H9 (cell line): ENCODE measurements around the gene CCL13. TPM values are rescaled to one million over a fixed set of nuclear protein-coding genes. Genes with fewer than 3 reads are reported as not detected.

Experiments used
- DNase-seq: peaks from one replicate; pipeline ENCODE4 v3.0.0-alpha.2; 2017
- H2AFZ ChIP-seq: one replicate; pipeline ENCODE4 v1.6.1; 2013; ENCODE audit warnings: mild to moderate bottlenecking, low read length, control low read depth, moderate library complexity
- H2AK5ac ChIP-seq: 2 replicates; pipeline ENCODE4 v1.6.1; 2013; ENCODE audit warnings: low read length, control low read depth, mixed read lengths; ENCODE audit not compliant: insufficient read length
- H2BK120ac ChIP-seq: one replicate; pipeline ENCODE4 v1.6.1; 2013; ENCODE audit warnings: low read depth, mild to moderate bottlenecking, low read length, control low read depth, inconsistent platforms; ENCODE audit not compliant: poor library complexity, severe bottlenecking
- H2BK12ac ChIP-seq: 2 replicates; pipeline ENCODE4 v1.6.1; 2013; ENCODE audit warnings: low read length, control low read depth, mixed read lengths, low read depth; ENCODE audit not compliant: insufficient read length
- H2BK15ac ChIP-seq: 2 replicates; pipeline ENCODE4 v1.6.1; 2013; ENCODE audit warnings: low read depth, low read length, control low read depth
- H2BK20ac ChIP-seq: one replicate; pipeline ENCODE4 v1.6.1; 2013; ENCODE audit warnings: low read depth, mild to moderate bottlenecking, low read length, control low read depth, inconsistent platforms; ENCODE audit not compliant: poor library complexity, severe bottlenecking
- H2BK5ac ChIP-seq: 2 replicates; pipeline ENCODE4 v1.6.1; 2013; ENCODE audit warnings: low read length, control low read depth, mixed read lengths; ENCODE audit not compliant: insufficient read length
- H3K14ac ChIP-seq: 2 replicates; pipeline ENCODE4 v1.6.1; 2013; ENCODE audit warnings: low read length, control low read depth; ENCODE audit not compliant: insufficient read depth
- H3K18ac ChIP-seq: 2 replicates; pipeline ENCODE4 v1.6.1; 2013; ENCODE audit warnings: low read depth, mild to moderate bottlenecking, mixed read lengths, low read length, control low read depth; ENCODE audit not compliant: insufficient read length
- H3K23ac ChIP-seq: 2 replicates; pipeline ENCODE4 v1.6.1; 2013; ENCODE audit warnings: low read length, control low read depth, mixed read lengths, low read depth; ENCODE audit not compliant: insufficient read length
- H3K23me2 ChIP-seq: 2 replicates; pipeline ENCODE4 v1.6.1; 2013; ENCODE audit warnings: low read depth, mild to moderate bottlenecking, mixed read lengths, low read length, control low read depth; ENCODE audit not compliant: insufficient read length, poor library complexity, severe bottlenecking
- H3K27ac ChIP-seq: 2 replicates; pipeline ENCODE4 v1.5.1; 2013; ENCODE audit warnings: low read length, control low read depth, mixed read lengths, low read depth; ENCODE audit not compliant: insufficient read length
- H3K27me3 ChIP-seq: 2 replicates; pipeline ENCODE4 v1.6.1; 2013; ENCODE audit warnings: low read length, control low read depth, inconsistent platforms; ENCODE audit not compliant: insufficient read depth
- H3K4ac ChIP-seq: 2 replicates; pipeline ENCODE4 v1.6.1; 2013; ENCODE audit warnings: low read depth, mild to moderate bottlenecking, control low read depth, inconsistent platforms, low read length, moderate library complexity
- H3K4me1 ChIP-seq: 2 replicates; pipeline ENCODE4 v1.6.1; 2013; ENCODE audit warnings: low read length, control low read depth, inconsistent platforms; ENCODE audit not compliant: insufficient read depth
- H3K4me2 ChIP-seq: 2 replicates; pipeline ENCODE4 v1.6.1; 2013; ENCODE audit warnings: low read length, control low read depth, mixed read lengths; ENCODE audit not compliant: insufficient read length, insufficient read depth
- H3K56ac ChIP-seq: 2 replicates; pipeline ENCODE4 v1.6.1; 2013; ENCODE audit warnings: low read depth, mild to moderate bottlenecking, mixed read lengths, low read length, control low read depth; ENCODE audit not compliant: insufficient read length
- H3K79me1 ChIP-seq: 2 replicates; pipeline ENCODE4 v1.6.1; 2013; ENCODE audit warnings: low read depth, mild to moderate bottlenecking, moderate library complexity, low read length, control low read depth, inconsistent platforms; ENCODE audit not compliant: insufficient read depth, poor library complexity, severe bottlenecking
- H3K79me2 ChIP-seq: 2 replicates; pipeline ENCODE4 v1.6.1; 2013; ENCODE audit warnings: low read length, control low read depth, inconsistent platforms; ENCODE audit not compliant: insufficient read depth
- H3K9ac ChIP-seq: 2 replicates; pipeline ENCODE4 v1.6.1; 2013; ENCODE audit warnings: low read length, control low read depth, mixed read lengths; ENCODE audit not compliant: insufficient read length; ENCODE audit errors: extremely low read depth
- H3K9me3 ChIP-seq: one replicate; pipeline ENCODE4 v1.6.1; 2013; ENCODE audit warnings: low read depth, low read length, inconsistent platforms; ENCODE audit not compliant: control insufficient read depth
- H3T11ph ChIP-seq: one replicate; pipeline ENCODE4 v1.6.1; 2013; ENCODE audit warnings: mild to moderate bottlenecking, low read length, control low read depth, inconsistent platforms
- H4K20me1 ChIP-seq: one replicate; pipeline ENCODE4 v1.6.1; 2013; ENCODE audit not compliant: control insufficient read depth, insufficient read length, insufficient read depth
- H4K5ac ChIP-seq: 2 replicates; pipeline ENCODE4 v1.6.1; 2013; ENCODE audit warnings: low read depth, mild to moderate bottlenecking, mixed read lengths, low read length, control low read depth; ENCODE audit not compliant: insufficient read length
- H4K8ac ChIP-seq: replicated peaks from 2 replicates; pipeline ENCODE4 v1.6.1; 2013; ENCODE audit warnings: low read length, control low read depth, mixed read lengths, low read depth; ENCODE audit not compliant: insufficient read length
- H4K91ac ChIP-seq: 2 replicates; pipeline ENCODE4 v1.6.1; 2013; ENCODE audit warnings: low read depth, mild to moderate bottlenecking, moderate library complexity, mixed read lengths, low read length, control low read depth; ENCODE audit not compliant: insufficient read length
- H3K27ac Mint-ChIP-seq, 3 experiments: 2 replicates in 2 of 3; 3 replicates in 1 of 3; pipeline ENCODE4 v1.8.0; 2020 to 2021; ENCODE audit warnings: mixed read lengths in 3 of 3, mild to moderate bottlenecking in 1 of 3, moderate library complexity in 1 of 3
- H3K27me3 Mint-ChIP-seq: 2 replicates; pipeline ENCODE4 v1.8.0; 2021; ENCODE audit warnings: low read depth, mild to moderate bottlenecking, moderate library complexity, mixed read lengths
- H3K36me3 Mint-ChIP-seq, 3 experiments: 2 replicates in 2 of 3; 3 replicates in 1 of 3; pipeline ENCODE4 v1.8.0; 2020 to 2021; ENCODE audit warnings: low read depth in 3 of 3, mixed read lengths in 3 of 3; ENCODE audit not compliant: insufficient read depth in 1 of 3
- H3K4me1 Mint-ChIP-seq, 2 experiments: 2 replicates each; pipeline ENCODE4 v1.8.0; 2020; ENCODE audit warnings: mixed read lengths in 2 of 2
- H3K4me3 Mint-ChIP-seq, 2 experiments: 2 replicates in 1 of 2; 3 replicates in 1 of 2; pipeline ENCODE4 v1.8.0; 2020 to 2021; ENCODE audit warnings: mild to moderate bottlenecking in 2 of 2, mixed read lengths in 2 of 2, moderate library complexity in 1 of 2
- H3K9me3 Mint-ChIP-seq, 2 experiments: 2 replicates in 1 of 2; 3 replicates in 1 of 2; pipeline ENCODE4 v1.8.0; 2020; ENCODE audit warnings: mild to moderate bottlenecking in 2 of 2, mixed read lengths in 2 of 2, moderate library complexity in 1 of 2
- CTCF ChIP-seq: fragments of 200-600 bp; sonication (generic); conservative IDR thresholded peaks from 3 replicates; pipeline ENCODE4 v1.8.0; 2021; ENCODE audit warnings: antibody characterized with exemption, mild to moderate bottlenecking
- WGBS: extraction: QIAGEN DNeasy Blood & Tissue Kit; methylation state at CpG from one replicate; pipeline ENCODE4 v1.1.7; 2013; ENCODE audit warnings: missing lambda C conversion rate, low lambda C conversion rate, mixed read lengths; ENCODE audit not compliant: insufficient read length; ENCODE audit errors: extremely low coverage; 5-methylcytosine and 5-hydroxymethylcytosine counted together
- total RNA-seq: library from RNA; stranded (reverse); gene quantifications from 2 replicates; pipeline ENCODE4 v1.2.1, GENCODE V29; 2021

CCL13 gene
- total RNA-seq, 1 experiment from 2014 or later, result not detected

- Mint-ChIP-seq H3K27ac (no peak overlapping the region), H3K27me3 (peaks cover 1% of the 10 kb centered on the region), H3K4me1 (peaks cover 0 to 5% of the 10 kb centered on the region in 2 experiments; a peak in 3 of 4 replicates), H3K36me3 (no peaks in the 10 kb centered on the region), H3K4me3 (no peak overlapping the region), H3K9me3 (no peaks in the 10 kb centered on the region)
- no peak overlapping the region for H2BK20ac ChIP-seq
- no peaks in the 10 kb centered on the region for H3K79me1 ChIP-seq
- H2AK5ac ChIP-seq, result no peak overlapping the region
- H4K20me1 ChIP-seq, result no peaks in the 10 kb centered on the region
- TF ChIP-seq CTCF, result no peak
- DNase-seq, result no peak
- H3K18ac ChIP-seq, result no peak overlapping the region
- H3K9me3 ChIP-seq, result no peaks in the 10 kb centered on the region
- H3K79me2 ChIP-seq, result no peaks in the 10 kb centered on the region
- no peak overlapping the region for H4K8ac ChIP-seq
- H2BK12ac ChIP-seq, result no peak overlapping the region
- H3K23ac ChIP-seq, result no peak overlapping the region
- no peak overlapping the region for H3K9ac ChIP-seq
- no peak overlapping the region for H3K4ac ChIP-seq
- no peak overlapping the region for H3K27ac ChIP-seq
- H3K56ac ChIP-seq, result no peak overlapping the region
- no peak overlapping the region for H2AFZ ChIP-seq
- H2BK5ac ChIP-seq, result no peak overlapping the region
- no peak overlapping the region for H4K5ac ChIP-seq
- H3T11ph ChIP-seq, result no peak overlapping the region
- no peak overlapping the region for H3K14ac ChIP-seq
- H2BK120ac ChIP-seq, result no peak overlapping the region
- H2BK15ac ChIP-seq, result no peak overlapping the region
- no peaks in the 10 kb centered on the region for H3K4me1 ChIP-seq
- no CpG with 5 or more reads among the region's 3 CpGs for WGBS
- H4K91ac ChIP-seq, result no peak overlapping the region
- H3K4me2 ChIP-seq, result no peak overlapping the region
- no peaks in the 10 kb centered on the region for H3K27me3 ChIP-seq
- no peaks in the 10 kb centered on the region for H3K23me2 ChIP-seq
Observed at GRCh38 chr17:34307110-34307509, 49.2 kb upstream of the CCL13 start.
